HEK293T (cell line): ENCODE data around the gene GPR146.

Experiments used
- CTCF ChIA-PET: fragments of 350-600 bp; formaldehyde crosslinking; extraction: SDS; loops from one replicate; lab custom pipeline; 2021; ENCODE audit warnings: antibody characterized with exemption, inconsistent platforms; lab: Yijun Ruan, JAX
- POLR2A ChIA-PET: fragments of 350-600 bp; formaldehyde crosslinking; extraction: SDS; loops from one replicate; lab custom pipeline; 2020; ENCODE audit warnings: antibody characterized with exemption, inconsistent platforms; lab: Yijun Ruan, JAX
- DNase-seq: peaks from one replicate; pipeline ENCODE4 v3.0.0; 2012; ENCODE audit warnings: mixed read lengths; ENCODE audit errors: extremely low spot score
- ARNT ChIP-seq: fragments of 450-650 bp; IDR thresholded peaks from 2 replicates; pipeline ENCODE4 v1.6.1; 2017; ENCODE audit warnings: mild to moderate bottlenecking
- BHLHE40 ChIP-seq: fragments of 450-650 bp; IDR thresholded peaks from 2 replicates; pipeline ENCODE4 v1.6.1; 2016; ENCODE audit warnings: mild to moderate bottlenecking, moderate library complexity, borderline replicate concordance
- CTBP1 ChIP-seq: fragments of 450-650 bp; IDR thresholded peaks from 2 replicates; pipeline ENCODE4 v1.6.1; 2016; ENCODE audit warnings: borderline replicate concordance
- ELF4 ChIP-seq: fragments of 450-650 bp; IDR thresholded peaks from 2 replicates; pipeline ENCODE4 v1.6.1; 2017; ENCODE audit warnings: antibody characterized with exemption
- FOXA1 ChIP-seq: fragments of 450-650 bp; IDR thresholded peaks from 2 replicates; pipeline ENCODE4 v1.6.1; 2016; ENCODE audit warnings: mild to moderate bottlenecking
- FOXK2 ChIP-seq: fragments of 450-650 bp; IDR thresholded peaks from 2 replicates; pipeline ENCODE4 v1.6.1; 2016; ENCODE audit warnings: mild to moderate bottlenecking
- FOXM1 ChIP-seq: fragments of 450-650 bp; IDR thresholded peaks from 2 replicates; pipeline ENCODE4 v1.6.1; 2017; ENCODE audit warnings: mild to moderate bottlenecking, borderline replicate concordance
- HDGF ChIP-seq: fragments of 450-650 bp; IDR thresholded peaks from 2 replicates; pipeline ENCODE4 v1.6.1; 2017; ENCODE audit warnings: antibody characterized with exemption, borderline replicate concordance
- L3MBTL2 ChIP-seq: fragments of 450-650 bp; conservative IDR thresholded peaks from 2 replicates; pipeline ENCODE4 v1.6.1; 2016; ENCODE audit warnings: mild to moderate bottlenecking
- LEF1 ChIP-seq: fragments of 450-650 bp; IDR thresholded peaks from 2 replicates; pipeline ENCODE4 v1.6.1; 2017; ENCODE audit warnings: mild to moderate bottlenecking, borderline replicate concordance
- NFRKB ChIP-seq: fragments of 450-650 bp; IDR thresholded peaks from 2 replicates; pipeline ENCODE4 v1.6.1; 2016; ENCODE audit warnings: mild to moderate bottlenecking, moderate library complexity
- PKNOX1 ChIP-seq: fragments of 450-650 bp; IDR thresholded peaks from 2 replicates; pipeline ENCODE4 v1.6.1; 2016
- SP1 ChIP-seq: fragments of 450-650 bp; IDR thresholded peaks from 2 replicates; pipeline ENCODE4 v1.6.1; 2017
- SUZ12 ChIP-seq: fragments of 450-650 bp; IDR thresholded peaks from 2 replicates; pipeline ENCODE4 v1.6.1; 2016; ENCODE audit warnings: mild to moderate bottlenecking
- TARDBP ChIP-seq: fragments of 450-650 bp; IDR thresholded peaks from 2 replicates; pipeline ENCODE4 v1.6.1; 2016
- ZNF384 ChIP-seq: fragments of 450-650 bp; IDR thresholded peaks from 2 replicates; pipeline ENCODE4 v1.6.1; 2016

The GPR146 gene

DNA sequence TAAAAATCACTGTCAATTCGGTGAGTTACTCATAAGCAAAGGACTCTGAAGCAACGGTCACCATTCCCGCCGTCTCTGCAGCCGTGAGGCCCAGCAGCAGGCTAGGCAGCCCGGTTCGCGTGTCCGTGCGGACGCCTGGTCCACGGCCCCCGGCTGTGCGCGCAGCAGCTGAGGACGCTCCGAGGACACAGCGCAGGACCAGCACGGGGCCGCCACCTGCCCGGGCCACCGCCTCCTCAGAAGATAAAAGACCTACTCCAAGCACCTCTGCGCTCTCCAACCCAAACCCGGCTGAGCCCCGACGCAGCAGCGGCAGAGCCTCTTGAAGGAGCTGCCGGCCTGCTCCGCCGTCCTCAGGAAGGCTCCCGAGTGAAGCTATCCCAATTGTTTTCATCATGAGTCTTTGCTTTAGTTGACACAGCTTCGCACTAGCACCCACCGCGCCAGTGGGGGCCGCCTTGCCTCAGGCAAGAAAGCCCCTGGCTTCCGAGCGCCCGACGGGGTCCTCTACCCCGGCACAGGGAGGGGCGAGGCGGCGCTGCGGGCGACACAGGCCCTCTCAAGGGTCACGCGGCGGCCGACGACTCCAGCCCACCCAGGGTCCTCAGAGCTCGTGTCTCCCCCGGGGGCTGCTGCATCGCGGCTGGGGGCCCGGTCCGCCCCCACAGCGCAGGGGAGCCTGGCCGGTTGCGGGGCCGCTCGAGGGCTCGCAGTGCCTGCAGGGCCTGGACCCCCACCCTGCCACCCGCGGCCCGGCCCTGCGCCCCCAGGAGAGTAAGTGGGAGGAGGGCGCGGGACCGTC is 16.9 kb upstream of the GPR146 start:
- POLR2A ChIA-PET = interaction anchor here (1.0 to 1.1 kb wide), 2 partner anchors 9 to 27 kb away, joined by 3 to 4 read pairs; no protein-coding TSS in a partner anchor
- TF ChIP-seq TARDBP (no peak), L3MBTL2 (no peak), CTBP1 (no peak), ELF4 (no peak), FOXM1 (no peak), NFRKB (no peak), SUZ12 (no peak), HDGF (no peak), BHLHE40 (no peak), PKNOX1 (no peak)
- CTCF ChIA-PET = no interaction called here
- DNase-seq = peak; percentile 32

DNA sequence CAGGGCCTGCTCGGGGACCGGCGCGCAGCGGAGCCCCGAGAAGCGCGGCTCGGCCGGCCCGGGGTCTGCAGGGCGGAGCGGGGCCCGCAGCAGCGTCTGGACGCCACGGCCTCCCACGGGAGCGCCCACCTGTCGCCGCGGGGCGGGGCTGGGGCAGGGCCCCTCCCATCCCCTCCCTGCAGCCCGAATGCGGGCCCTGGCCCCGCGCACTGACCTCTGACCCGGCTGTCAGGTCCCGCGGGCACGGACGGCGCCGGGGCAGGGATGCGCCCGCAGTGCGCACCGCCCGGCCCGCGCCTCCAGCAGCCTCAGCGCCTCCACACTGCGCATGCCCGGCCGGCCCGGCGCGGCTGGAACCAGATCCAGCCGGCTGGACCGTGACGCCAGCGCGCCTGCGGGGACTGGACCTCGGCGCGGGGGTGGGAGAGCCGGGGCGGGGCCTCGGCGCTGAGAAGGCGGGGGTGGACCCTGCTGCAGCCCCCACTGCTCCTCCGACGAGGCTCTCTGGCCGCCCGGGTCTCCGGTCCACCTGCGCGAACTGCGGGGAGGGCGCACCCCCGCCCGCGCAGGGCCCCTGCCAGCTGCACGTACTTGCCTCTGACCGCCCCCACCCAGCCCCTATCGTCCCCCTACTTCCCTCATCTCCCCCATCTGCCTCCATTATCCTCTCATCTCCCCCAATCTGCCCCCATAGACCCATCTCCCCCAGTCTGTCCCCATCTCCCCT is 16.1 kb upstream of the GPR146 start:
- peak; percentile 75; the same call in 1 of the 2 replicates for TF ChIP-seq LEF1
- TF ChIP-seq HDGF = no peak
- DNase-seq = peak; percentile 95
- POLR2A ChIA-PET = interaction anchor here (1.0 to 1.1 kb wide), 3 partner anchors 9 to 26 kb away, joined by 3 to 4 read pairs (median 3); no protein-coding TSS in a partner anchor
- CTCF ChIA-PET = no interaction called here

- TF ChIP-seq FOXK2 = no peak
- no peak for TF ChIP-seq SUZ12
- no peak for TF ChIP-seq FOXA1
- TF ChIP-seq FOXM1 = no peak
- TF ChIP-seq CTBP1 = no peak
- TF ChIP-seq NFRKB = no peak
- no peak; the same call in 1 of the 2 replicates for TF ChIP-seq L3MBTL2
- TF ChIP-seq TARDBP = no peak
- no peak for TF ChIP-seq SP1
- TF ChIP-seq ELF4 = no peak
- no peak for TF ChIP-seq LEF1
- TF ChIP-seq PKNOX1 = no peak
- DNase-seq = peak; percentile 70
- ChIA-PET CTCF (no interaction called here), POLR2A (interaction anchor here (1.1 kb wide), 1 partner anchor 13 kb away, joined by 3 read pairs; no protein-coding TSS in a partner anchor)
Measured at GRCh38 chr7:1028775-1029636, 15.3 kb upstream of the GPR146 start.

DNA sequence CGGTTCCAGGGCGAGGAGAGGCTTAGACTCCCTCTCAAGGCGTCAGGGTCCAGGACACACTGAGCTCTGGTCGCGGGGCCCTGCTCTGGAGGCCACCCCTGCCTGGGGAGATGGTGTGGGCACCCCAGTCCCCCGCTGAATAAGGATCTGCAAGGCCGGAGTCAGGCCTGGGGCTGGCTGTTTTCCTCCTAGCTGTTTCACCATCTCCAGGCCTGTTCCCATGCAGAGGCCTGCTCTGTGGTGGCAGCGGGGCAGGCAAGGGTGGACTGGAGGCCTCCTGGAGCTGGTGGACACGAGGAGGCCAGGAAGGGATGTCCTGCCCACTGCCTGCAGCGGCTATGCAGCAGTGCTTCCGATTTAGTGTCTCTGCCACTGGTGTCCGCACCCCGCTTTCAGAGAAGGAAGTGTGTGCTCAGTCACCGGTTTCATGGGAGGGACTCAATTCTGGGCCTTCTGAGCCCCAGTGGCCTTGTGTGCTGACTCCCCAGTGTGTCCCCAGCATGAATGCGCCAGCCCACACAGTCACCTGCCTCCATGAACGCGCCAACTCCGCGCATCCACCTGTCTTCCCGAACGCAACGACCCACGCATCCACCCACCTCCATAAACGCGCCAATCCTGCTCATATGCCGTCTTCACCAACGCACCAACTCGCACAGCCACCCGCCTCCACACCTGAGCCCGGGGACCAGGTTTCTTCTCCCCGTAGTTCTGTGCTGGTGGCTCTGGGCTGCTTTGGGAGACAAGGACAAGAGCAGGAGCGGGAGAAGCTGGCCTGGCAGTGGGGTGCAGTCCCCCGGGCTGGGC is 14.5 kb upstream of the GPR146 start:
- no peak for DNase-seq
- ChIA-PET POLR2A (interaction anchor here (1.1 kb wide), 1 partner anchor 12 kb away, joined by 3 read pairs; no protein-coding TSS in a partner anchor), CTCF (no interaction called here)
- TF ChIP-seq NFRKB (no peak), SUZ12 (no peak), HDGF (no peak), LEF1 (no peak), FOXA1 (no peak), PKNOX1 (no peak)

DNA sequence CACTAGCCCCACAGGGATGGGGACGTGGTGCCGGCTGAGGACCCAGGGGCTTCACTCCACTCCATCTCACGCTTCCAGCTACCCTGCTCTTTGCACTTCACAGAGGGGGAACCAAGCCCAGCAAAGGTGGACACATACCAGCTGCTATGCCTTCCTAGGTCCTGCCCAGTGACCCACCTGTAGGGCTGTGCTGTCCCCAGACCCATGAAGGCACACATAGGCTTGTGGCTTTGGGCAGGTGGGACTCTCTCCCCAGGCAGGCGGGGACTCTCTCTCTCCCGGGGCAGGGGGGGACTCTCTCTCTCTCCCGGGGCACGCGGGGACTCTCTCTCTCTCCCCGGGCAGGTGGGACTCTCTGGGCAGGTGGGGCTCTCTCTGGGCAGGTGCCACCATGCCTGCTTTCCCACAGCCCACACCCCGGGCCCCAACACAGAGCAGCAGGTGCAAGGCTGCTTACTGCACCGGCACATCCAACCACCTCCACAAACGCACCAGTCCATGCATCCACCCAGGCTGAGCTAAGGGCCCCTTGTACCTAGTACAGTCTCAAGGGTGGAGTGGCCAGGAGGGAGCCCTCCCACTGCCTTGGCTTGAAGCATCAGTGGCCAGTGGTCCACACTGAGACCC is 13.8 kb upstream of the GPR146 start:
- no peak for TF ChIP-seq PKNOX1
- no peak for TF ChIP-seq ARNT
- no peak for TF ChIP-seq ELF4
- TF ChIP-seq ZNF384 = no peak
- no peak for TF ChIP-seq LEF1
- no peak for TF ChIP-seq FOXA1
- no peak for TF ChIP-seq TARDBP
- TF ChIP-seq HDGF = no peak
- TF ChIP-seq FOXK2 = no peak
- TF ChIP-seq SP1 = no peak
- no peak for TF ChIP-seq L3MBTL2
- TF ChIP-seq BHLHE40 = no peak
- no peak for TF ChIP-seq NFRKB
- no peak for TF ChIP-seq CTBP1
- TF ChIP-seq FOXM1 = no peak
- TF ChIP-seq SUZ12 = no peak
- ChIA-PET CTCF (no interaction called here), POLR2A (interaction anchor here (1.1 kb wide), 1 partner anchor 13 kb away, joined by 3 read pairs; no protein-coding TSS in a partner anchor)
- DNase-seq = no peak
